Osteocyte (in vitro differentiated cells): ENCODE results near the gene COX7B2. TPM values are rescaled to one million over a fixed set of nuclear protein-coding genes. Genes with fewer than 3 reads are reported as not detected.
A peak's percentile ranks its signal among the peaks of the same experiment; 100 is the strongest.

ENCODE experiments used
- DNase-seq: peaks from one replicate; pipeline ENCODE4 v3.0.0; 2021; ENCODE audit warnings: mixed read lengths; ENCODE audit not compliant: unreplicated experiment; ENCODE audit errors: extremely low spot score
- H3K27ac Mint-ChIP-seq: one replicate; pipeline ENCODE4 v1.8.0; 2021; ENCODE audit warnings: mild to moderate bottlenecking, mixed read lengths; ENCODE audit not compliant: unreplicated experiment
- H3K27me3 Mint-ChIP-seq: one replicate; pipeline ENCODE4 v1.8.0; 2021; ENCODE audit warnings: mixed read lengths; ENCODE audit not compliant: unreplicated experiment
- H3K36me3 Mint-ChIP-seq: one replicate; pipeline ENCODE4 v1.8.0; 2021; ENCODE audit warnings: mixed read lengths; ENCODE audit not compliant: unreplicated experiment
- H3K4me1 Mint-ChIP-seq: one replicate; pipeline ENCODE4 v1.8.0; 2021; ENCODE audit warnings: mixed read lengths; ENCODE audit not compliant: unreplicated experiment
- H3K4me3 Mint-ChIP-seq: one replicate; pipeline ENCODE4 v1.8.0; 2021; ENCODE audit warnings: mild to moderate bottlenecking, moderate library complexity, mixed read lengths; ENCODE audit not compliant: unreplicated experiment
- H3K9me3 Mint-ChIP-seq: one replicate; pipeline ENCODE4 v1.8.0; 2021; ENCODE audit warnings: mixed read lengths; ENCODE audit not compliant: unreplicated experiment
- total RNA-seq: library from RNA; stranded (reverse); gene quantifications from 2 replicates; pipeline ENCODE4 v1.2.1, GENCODE V29; 2021
- TF ChIP-seq, protein P1 (sequence below): fragments of 200-600 bp; sonication (generic); IDR thresholded peaks from 2 replicates; pipeline ENCODE4 v1.5.0; 2021; ENCODE audit warnings: antibody characterized with exemption, mild to moderate bottlenecking, moderate library complexity

The COX7B2 gene
- total RNA-seq, 1 donor from 2014 or later: not detected

DNA sequence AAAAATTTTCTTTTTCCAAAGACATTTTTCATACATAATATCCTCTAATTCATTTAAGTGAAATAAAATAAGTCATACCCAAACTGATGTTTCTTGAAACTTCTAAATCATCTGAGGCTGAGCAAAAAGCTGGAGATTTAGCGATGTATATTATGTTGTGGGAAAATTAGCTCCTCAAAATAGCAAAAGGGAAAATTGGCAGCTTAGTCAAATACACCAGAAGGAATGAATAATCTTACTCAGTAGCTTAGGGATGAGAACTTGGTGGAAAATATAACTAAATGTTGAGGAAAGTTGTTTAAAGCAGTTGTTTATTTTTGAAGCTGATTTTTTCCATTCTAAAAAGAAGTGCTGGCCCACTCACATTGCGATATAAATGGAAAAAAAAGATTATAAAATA, 43.4 kb upstream of the COX7B2 start:
- Mint-ChIP-seq H3K27ac (no peak overlapping the region), H3K4me1 (no peaks in the 10 kb centered on the region), H3K4me3 (no peak overlapping the region), H3K9me3 (no peaks in the 10 kb centered on the region), H3K27me3 (peaks cover 12% of the 10 kb centered on the region), H3K36me3 (no peaks in the 10 kb centered on the region)
- TF ChIP-seq, protein P1, sequence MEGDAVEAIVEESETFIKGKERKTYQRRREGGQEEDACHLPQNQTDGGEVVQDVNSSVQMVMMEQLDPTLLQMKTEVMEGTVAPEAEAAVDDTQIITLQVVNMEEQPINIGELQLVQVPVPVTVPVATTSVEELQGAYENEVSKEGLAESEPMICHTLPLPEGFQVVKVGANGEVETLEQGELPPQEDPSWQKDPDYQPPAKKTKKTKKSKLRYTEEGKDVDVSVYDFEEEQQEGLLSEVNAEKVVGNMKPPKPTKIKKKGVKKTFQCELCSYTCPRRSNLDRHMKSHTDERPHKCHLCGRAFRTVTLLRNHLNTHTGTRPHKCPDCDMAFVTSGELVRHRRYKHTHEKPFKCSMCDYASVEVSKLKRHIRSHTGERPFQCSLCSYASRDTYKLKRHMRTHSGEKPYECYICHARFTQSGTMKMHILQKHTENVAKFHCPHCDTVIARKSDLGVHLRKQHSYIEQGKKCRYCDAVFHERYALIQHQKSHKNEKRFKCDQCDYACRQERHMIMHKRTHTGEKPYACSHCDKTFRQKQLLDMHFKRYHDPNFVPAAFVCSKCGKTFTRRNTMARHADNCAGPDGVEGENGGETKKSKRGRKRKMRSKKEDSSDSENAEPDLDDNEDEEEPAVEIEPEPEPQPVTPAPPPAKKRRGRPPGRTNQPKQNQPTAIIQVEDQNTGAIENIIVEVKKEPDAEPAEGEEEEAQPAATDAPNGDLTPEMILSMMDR: no peak
- DNase-seq: no peak

DNA sequence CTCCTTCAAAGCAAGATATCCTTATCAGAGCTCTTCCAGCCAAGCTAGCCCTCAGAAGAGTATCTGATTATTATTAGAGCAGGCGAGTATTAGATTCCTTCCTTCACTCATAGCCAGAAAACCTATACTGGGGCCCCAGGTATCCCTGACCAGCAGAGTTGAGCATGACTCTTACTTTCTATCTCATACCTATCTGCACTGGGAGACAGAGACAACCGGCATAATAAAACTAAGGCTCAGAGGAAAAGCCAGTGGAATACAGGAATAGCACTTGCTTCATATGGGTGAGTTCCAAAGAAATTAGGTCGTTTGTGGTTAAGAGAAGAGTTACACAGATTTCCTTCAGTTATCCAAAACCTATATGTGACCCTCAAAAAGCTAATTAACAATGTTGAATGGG, 41.8 kb upstream of the COX7B2 start:
- Mint-ChIP-seq H3K36me3 (no peaks in the 10 kb centered on the region), H3K4me1 (peaks cover 4% of the 10 kb centered on the region), H3K4me3 (no peak overlapping the region), H3K9me3 (no peaks in the 10 kb centered on the region), H3K27me3 (peaks cover 11% of the 10 kb centered on the region), H3K27ac (no peak overlapping the region)
- no peak for DNase-seq
- TF ChIP-seq, protein P1: no peak

DNA sequence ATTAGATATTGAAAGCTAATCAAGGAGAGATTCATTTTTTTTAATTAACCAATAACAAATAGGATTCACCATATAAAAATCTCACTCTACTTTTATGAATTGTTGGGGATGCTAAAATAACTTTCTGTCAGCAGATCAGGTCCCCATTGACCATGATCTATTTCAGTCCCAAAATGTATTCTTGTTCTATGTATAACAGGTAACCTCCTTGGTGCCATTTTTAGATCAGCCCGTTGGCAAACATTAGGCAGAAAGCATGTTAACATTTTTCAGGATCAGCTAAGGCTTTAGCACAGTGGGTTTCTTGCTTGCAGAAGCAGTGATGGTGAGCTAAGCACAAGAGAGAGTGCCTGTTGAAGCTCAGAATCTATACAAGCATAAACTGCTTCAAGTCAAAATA, 40.8 kb upstream of the COX7B2 start:
- TF ChIP-seq, protein P1: no peak
- no peak for DNase-seq
- peaks cover 4% of the 10 kb centered on the region for H3K4me1 Mint-ChIP-seq
- H3K27me3 Mint-ChIP-seq: peaks cover 12% of the 10 kb centered on the region
- no peak overlapping the region for H3K4me3 Mint-ChIP-seq
- no peak overlapping the region for H3K27ac Mint-ChIP-seq
- no peaks in the 10 kb centered on the region for H3K36me3 Mint-ChIP-seq
- H3K9me3 Mint-ChIP-seq: no peaks in the 10 kb centered on the region

DNA sequence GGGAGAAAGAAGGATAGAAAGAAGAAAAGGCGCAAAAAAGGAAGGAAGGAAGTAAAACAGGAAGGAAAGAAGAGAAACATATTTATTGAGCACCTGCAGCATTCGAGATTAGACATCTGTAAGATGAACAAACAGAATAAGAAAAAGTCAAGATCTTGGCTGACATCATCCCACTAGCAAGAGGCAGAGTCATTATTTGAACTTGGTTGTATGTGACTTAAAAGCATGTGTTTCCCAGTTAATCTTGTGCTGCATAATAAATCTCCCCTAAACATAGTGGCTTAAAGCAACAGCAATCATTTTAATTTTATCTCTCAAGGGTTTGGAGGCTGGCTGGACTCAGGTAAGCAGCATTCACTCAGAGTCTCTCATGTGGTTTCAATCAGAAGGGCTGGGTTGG, 38.5 kb upstream of the COX7B2 start:
- peaks cover 4% of the 10 kb centered on the region for H3K4me1 Mint-ChIP-seq
- H3K27ac Mint-ChIP-seq: peak overlapping the region; percentile 4
- no peaks in the 10 kb centered on the region for H3K9me3 Mint-ChIP-seq
- no peak overlapping the region for H3K4me3 Mint-ChIP-seq
- TF ChIP-seq, protein P1: no peak
- no peaks in the 10 kb centered on the region for H3K36me3 Mint-ChIP-seq
- DNase-seq: no peak
- peaks cover 14% of the 10 kb centered on the region for H3K27me3 Mint-ChIP-seq

DNA sequence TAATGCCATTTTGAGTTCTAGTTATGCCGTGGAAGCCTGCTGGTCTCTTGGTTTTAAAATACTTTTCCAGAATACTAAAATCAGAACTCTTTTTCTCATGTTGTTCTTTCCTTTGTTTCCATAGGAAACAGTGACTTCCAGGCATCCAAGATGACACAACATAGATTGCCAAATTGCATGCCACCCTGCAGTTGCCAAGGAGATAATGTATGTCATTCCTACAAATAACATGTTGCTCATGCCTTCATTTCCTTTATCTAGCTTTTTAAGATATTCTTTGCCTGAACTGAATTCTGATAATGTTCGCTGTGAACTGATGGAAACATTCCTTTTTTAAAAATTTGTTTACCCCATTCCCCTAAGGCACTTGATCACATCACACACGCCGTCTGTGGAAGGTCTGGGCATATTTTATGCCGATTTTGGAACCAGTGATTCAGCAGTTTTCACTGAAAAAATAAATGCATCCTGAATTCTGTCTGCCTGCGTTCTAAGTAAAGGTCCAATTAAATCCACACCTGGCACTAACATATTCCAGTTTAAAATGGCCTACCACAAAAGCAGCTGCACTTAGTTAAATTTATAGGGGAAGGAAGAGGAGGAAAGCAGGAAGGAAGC, 38.0 kb upstream of the COX7B2 start:
- H3K27ac Mint-ChIP-seq: peak overlapping the region; percentile 4
- no peak overlapping the region for H3K4me3 Mint-ChIP-seq
- H3K27me3 Mint-ChIP-seq: peaks cover 14% of the 10 kb centered on the region
- H3K9me3 Mint-ChIP-seq: no peaks in the 10 kb centered on the region
- H3K4me1 Mint-ChIP-seq: peaks cover 4% of the 10 kb centered on the region
- no peak for DNase-seq
- no peaks in the 10 kb centered on the region for H3K36me3 Mint-ChIP-seq
- TF ChIP-seq, protein P1: no peak
